Adrenal gland (tissue), 5 donors: Measurements from ENCODE around the gene EFHC1.
"Not testable (repeated sequence)": the region's sequence is repeated elsewhere in the genome, so short reads cannot be mapped to it uniquely, and the experiment has no call there.

Source experiments
- POLR2A ChIP-seq, 2 donors: fragments of 450-650 bp; IDR thresholded peaks; one replicate each; pipeline ENCODE4 v1.6.1; 2017; ENCODE audit warnings: antibody characterized with exemption in 2 of 2, mild to moderate bottlenecking in 2 of 2, moderate library complexity in 1 of 2
- TF ChIP-seq, protein P1 (sequence below), 6 experiments: fragments of 450-650 bp in 4 of 6; fragments of 200-600 bp in 2 of 6; sonication (generic) in 1 of 6; IDR thresholded peaks; 1 replicate in 5 of 6; 2 replicates in 1 of 6; pipeline versions ENCODE4 v1.5.1 to v1.8.0; 2016 to 2021; ENCODE audit warnings: antibody characterized with exemption in 6 of 6, mild to moderate bottlenecking in 2 of 6, moderate library complexity in 1 of 6
- donor health status: DM: no; HTN: no; CAD: no.

DNA sequence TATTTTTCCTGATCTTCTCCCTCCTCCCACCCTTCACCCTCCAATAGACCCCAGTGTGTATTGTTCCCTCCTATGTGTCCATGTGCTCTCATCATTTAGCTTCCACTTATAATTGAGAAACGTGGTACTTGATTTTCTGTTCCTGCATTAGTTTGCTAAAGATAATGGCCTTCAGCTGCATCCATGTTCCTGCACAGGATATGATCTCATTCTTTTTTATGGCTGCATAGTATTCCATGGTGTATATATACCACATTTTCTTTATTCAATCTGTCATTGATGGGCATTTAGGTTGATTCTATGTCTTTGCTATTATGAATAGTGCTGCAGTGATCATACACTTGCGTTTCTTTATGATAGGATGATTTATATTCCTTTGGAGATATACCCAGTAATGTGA lies 41.1 kb downstream of the EFHC1 start:
- TF ChIP-seq, protein P1, sequence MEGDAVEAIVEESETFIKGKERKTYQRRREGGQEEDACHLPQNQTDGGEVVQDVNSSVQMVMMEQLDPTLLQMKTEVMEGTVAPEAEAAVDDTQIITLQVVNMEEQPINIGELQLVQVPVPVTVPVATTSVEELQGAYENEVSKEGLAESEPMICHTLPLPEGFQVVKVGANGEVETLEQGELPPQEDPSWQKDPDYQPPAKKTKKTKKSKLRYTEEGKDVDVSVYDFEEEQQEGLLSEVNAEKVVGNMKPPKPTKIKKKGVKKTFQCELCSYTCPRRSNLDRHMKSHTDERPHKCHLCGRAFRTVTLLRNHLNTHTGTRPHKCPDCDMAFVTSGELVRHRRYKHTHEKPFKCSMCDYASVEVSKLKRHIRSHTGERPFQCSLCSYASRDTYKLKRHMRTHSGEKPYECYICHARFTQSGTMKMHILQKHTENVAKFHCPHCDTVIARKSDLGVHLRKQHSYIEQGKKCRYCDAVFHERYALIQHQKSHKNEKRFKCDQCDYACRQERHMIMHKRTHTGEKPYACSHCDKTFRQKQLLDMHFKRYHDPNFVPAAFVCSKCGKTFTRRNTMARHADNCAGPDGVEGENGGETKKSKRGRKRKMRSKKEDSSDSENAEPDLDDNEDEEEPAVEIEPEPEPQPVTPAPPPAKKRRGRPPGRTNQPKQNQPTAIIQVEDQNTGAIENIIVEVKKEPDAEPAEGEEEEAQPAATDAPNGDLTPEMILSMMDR (IDR thresholded peaks at IDR 0.05) = not testable (repeated sequence)
- not testable (repeated sequence) for TF ChIP-seq POLR2A (IDR thresholded peaks at IDR 0.05)
